HG03432 (cell line): ENCODE data around the gene BNC1.
A peak's percentile ranks its signal among the peaks of the same experiment; 100 is the strongest.
"Not testable (repeated sequence)": the region's sequence is repeated elsewhere in the genome, so short reads cannot be mapped to it uniquely, and the experiment has no call there.

Experiments used
- ATAC-seq: cut with Tn5 transposase; IDR thresholded peaks from one replicate; pipeline ENCODE4 v1.9.1; 2021; ENCODE audit warnings: mild to moderate bottlenecking, moderate library complexity; ENCODE audit not compliant: unreplicated experiment

BNC1 gene

DNA sequence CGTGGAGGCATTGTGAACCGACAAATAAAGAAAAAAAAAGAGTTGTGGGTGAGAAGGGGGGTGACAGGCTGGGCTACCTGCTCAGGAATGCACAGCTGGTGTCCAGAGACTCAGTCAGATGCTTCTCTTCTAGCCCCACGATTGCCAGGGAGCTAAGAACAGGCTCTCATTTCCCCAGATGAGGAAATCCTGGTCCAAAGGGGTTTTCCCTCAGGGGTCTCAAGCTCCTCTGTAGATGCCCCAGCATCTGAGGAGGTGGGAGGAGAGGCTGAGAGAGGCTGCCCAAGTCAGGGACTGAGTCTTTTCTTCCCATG, 35.5 kb downstream of the BNC1 start:
- no peak for ATAC-seq

DNA sequence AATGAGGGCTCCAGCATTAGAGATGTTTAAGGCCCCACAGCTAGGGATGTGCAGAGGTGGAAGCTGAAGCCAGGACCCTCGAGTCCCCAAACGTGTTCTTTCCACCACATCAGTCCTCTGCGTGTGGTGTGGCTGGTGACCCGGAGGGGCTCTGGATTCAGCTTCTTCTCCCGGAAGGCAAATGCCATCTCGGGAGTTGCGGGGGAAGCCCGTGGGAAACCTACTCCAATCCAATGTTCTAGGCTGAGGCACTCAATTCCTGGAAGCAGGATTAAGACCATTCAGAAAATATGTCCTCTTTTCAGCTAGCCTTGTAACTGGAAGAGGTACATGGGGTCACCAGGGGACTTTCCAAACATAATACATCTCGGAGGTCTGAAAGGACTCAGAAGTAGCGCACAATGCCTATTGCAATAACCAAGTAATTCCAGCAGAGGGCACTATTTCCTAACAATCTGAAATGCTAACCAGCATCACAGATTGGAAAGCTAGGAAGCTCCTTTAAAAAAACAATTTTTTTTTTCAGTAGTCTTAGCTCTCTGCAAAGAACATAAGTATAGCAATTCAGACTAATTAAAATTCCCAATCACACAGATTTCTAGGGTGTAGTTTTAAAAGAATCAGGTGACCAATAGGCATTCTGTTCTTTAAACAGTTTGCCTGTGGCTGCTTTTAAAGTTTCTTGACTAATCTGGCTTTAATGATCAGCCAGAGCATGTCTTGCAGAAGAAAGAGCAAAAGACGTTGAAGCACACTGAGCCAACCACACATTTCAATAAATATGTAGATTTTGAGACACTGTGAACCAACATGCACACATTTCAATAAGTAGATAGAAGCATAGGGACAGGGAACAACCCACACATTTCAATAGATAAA, 36.1 kb downstream of the BNC1 start:
- no peak for ATAC-seq

DNA sequence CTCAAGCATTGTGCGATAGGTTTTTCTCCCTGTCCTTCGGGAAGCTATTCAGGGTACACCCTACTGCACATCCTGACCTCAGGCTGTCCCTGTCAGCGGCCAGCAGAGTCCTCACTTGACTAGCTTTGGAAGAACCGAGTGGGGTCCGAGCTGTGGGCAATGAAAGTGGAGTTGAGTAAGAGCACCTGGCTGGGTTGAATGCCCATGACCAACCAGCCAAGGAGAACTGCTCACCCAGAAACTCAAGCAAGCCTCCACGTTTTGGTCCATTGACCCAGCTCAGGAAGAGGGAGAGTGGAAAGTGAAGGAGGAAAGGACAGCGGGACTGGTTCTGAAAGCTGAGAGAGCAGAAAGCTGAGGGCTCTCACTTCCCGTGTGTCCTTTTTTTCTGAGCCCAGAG, 40.8 kb downstream of the BNC1 start:
- no peak for ATAC-seq

DNA sequence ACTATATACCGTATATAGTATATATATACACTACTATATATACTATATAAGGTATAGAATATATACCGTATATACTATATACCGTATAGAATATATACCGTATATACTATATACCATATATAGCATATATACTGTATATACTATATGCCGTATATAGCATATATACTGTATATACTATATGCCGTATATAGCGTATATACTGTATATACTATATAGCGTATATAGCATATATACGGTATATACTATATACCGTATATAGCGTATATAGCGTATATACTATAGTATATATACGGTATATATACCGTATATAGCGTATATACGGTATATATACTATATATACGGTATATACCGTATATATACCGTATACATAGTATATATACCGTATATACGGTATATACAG, 54.2 kb downstream of the BNC1 start:
- ATAC-seq: no peak

DNA sequence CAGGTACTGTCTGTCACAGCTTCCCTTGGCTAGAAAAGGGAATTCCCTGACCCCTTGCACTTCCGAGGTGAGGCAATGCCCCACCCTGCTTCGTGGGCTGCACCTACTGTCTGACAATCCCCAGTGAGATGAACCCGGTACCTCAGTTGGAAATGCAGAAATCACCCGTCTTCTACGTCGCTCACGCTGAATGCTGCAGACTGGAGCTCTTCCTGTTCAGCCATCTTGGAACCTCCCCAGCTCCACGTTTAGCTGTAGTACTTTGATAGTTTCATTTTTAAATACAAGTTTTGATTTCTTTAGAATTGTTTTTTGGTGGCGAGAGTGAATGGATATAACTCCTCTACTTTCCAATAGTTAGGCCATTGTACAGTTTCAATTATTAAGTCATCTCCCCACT, 59.0 kb downstream of the BNC1 start:
- no peak for ATAC-seq

DNA sequence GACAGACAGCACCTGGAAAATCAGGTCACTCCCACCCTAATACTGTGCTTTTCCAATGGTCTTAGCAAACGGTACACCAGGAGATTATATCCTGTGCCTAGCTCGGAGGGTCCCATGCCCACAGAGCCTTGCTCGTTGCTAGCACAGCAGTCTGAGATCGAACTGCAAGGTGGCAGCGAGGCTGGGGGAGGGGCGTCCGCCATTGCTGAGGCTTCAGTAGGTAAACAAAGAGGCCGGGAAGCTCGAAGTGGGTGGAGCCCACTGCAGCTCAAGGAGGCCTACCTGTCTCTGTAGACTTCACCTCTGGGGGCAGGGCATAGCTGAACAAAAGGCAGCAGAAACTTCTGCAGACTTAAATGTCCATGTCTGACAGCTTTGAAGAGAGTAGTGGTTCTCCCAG, 62.7 kb downstream of the BNC1 start:
- ATAC-seq: not testable (repeated sequence)

DNA sequence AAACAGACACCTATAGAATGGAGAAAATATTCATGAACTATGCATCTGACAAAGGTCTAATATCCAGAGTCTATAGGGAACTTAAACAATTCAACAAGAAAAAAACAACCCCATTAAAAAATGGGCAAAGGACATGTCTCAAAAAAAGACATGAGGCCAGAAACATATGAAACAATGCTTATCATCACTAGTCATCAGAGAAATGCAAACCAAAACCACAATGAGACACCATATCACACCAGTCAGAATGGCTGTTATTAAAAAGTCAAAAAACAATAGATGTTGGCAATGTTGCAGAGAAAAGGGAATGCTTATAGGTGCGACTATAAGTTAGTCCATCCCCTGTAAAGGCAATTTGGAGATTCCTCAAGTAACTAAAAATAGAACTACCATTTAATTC, 65.4 kb downstream of the BNC1 start:
- no peak for ATAC-seq

DNA sequence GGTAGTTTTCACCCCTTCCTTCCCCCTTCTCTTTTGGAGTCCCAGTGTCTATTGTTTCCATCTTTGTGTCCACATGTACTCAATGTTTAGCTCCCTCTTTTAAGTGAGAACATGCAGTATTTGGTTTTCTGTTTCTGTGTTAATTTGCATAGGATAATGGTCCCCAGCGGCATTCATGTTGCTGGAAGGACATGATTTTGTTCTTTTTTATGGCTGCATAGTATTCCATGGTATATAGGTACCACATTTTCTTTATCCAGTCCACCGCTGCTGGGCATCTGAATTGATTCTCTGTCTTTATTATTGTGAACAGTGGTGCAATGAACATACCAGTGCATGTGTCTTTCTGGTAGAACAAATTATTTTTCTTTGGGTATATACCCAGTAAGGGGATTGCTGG, 69.2 kb downstream of the BNC1 start:
- no peak for ATAC-seq

DNA sequence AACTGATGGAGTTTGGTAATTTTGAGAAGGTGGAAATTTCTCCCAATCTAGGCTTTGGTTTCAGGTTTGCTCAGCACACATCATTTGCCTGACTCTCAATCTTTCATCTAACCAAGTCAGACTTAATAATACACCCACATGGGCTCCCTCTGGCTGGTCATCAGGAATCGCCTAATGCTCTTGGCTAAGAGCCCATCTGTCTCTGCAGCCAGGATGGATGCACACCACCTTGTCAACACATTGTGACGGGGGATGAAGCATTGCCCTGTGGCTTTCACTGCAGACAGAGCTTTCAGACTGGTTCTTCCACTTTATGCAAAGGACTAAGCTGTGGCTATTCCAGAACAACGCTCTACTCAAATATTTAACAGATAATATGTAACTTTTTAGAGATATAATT, 73.8 kb downstream of the BNC1 start:
- no peak for ATAC-seq

DNA sequence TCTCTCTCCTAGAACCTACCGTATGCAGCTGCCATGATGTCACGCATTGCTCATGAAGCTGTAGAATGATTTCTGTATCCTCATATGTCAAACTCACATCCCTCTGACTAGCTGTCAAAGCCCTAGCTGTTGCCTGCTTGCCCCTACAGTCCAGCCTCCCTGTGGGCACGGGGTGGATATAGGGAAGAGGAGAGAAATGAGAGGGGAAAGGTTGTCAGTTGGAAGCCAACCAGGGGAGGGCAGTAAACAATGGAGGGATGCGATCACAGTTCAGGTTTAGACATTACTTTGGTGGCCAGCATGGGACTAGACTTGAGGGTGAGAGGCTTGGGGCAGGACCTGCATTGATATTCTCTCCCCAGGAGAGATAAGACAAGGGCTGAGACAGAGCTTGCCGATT, 75.1 kb downstream of the BNC1 start:
- ATAC-seq: no peak

DNA sequence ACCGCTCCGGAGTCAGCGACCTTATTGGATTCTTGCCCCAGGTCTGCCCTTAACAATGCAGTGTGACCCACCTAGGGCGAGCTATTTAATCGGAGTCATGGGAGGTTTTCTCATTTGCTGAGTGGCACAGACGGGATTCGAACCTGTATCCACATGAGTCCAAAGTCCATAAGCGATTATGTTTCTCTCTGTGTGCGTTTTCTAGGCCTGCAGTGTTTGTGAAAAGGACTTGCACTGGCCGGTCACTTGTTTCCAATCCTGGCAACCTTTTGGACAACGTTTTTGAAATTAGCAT, 76.2 kb downstream of the BNC1 start:
- ATAC-seq: no peak

DNA sequence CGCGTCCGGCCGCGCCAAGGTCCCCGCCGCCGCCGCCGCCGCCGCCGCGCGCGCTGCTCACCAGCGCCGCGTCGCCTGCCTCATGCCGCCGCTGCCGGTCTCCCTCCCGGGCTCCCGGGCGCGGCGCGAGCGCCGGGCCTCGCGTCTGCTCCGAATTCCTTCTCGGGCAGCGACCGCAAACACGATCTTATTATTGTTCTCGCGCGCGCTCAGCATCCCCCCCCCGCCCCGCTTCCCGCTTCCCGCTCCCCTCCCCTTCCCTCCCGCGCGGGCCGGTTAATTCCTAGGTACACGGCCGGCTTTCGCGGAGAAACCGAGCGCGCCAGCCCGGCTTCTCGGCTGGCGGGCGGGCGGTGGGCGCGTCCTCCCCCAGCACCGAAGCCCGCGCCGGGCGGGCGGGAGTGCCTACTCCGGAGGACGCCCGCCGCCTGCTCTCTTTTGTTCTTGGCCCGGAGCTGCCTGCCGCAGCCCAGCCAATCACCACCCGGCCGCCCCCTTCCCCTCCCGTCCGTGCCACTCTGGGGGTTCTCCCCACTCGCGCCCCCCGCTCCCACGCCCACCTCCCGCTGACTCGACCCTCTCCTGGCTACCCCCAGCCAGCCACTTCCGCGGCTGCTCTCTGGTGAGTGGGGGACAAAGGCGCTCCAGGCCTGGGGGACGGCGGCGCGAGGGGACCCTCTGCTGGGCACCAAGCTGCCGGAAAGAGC, 76.7 kb downstream of the BNC1 start, which contains the start of gene HDGFL3:
TSS of gene HDGFL3 (minus strand) at position 164 of the 707 bp plus-strand sequence. CDS start 409 bp downstream, outside the sequence.
- ATAC-seq: peak; percentile 55

DNA sequence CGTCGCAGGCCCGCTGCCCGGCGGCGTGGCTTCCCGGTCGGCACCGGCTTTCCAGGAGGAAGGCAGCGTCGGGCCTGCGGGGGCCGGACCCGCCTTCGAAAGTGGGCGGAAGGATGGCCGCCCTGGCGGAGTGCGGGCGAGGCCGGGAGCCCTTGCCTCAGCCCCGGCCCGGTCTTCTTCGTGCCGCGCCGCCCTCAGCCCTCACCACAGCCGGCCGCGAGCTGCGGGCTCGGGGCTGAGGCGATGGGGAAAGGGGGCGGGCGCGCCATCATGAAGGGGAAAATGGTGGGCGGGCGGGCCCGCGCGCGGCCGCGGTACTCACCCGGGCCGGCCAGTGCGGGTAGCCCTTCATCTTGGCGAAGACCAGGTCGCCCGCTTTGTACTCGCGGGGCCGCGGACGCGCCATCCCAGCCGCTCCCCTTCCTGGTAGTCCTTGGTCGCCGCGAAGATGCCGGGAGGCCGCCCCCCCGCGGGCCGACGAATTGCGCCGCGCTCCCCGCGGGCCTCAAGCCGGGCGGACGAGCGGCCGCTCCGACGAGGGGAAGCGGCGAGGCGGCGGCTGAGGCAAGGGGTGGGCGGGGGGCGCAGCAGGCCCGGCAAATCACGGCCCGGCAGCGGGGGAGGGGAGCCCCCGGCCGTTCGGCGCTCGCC, 77.3 kb downstream of the BNC1 start:
- peak; percentile 31 for ATAC-seq

DNA sequence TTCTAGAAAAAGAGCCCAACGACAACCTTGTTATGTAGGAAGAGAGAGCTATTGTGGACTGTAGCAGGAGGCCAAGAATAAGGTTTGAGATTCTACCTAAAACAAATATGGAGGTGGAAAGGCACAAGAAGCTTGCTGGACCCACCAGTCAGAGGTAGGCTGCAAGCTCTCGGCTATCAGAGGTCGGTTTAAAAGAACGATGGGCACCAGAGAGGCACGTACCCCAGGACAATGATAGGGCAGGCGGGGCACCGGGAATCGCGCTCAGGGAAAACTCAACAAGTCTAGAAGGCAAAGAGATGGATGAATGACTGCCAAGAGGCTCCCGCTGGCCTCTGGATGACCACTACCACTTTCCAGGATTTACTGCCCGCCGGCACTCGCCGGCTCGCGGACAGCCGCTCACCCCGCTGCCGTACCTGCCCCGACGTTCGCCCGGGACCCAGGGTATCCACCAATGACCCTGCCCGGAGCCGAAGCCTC, 77.9 kb downstream of the BNC1 start:
- ATAC-seq: peak; percentile 6
